ENCODE results near the gene FAM168A.

- TF ChIP-seq, protein P1, sequence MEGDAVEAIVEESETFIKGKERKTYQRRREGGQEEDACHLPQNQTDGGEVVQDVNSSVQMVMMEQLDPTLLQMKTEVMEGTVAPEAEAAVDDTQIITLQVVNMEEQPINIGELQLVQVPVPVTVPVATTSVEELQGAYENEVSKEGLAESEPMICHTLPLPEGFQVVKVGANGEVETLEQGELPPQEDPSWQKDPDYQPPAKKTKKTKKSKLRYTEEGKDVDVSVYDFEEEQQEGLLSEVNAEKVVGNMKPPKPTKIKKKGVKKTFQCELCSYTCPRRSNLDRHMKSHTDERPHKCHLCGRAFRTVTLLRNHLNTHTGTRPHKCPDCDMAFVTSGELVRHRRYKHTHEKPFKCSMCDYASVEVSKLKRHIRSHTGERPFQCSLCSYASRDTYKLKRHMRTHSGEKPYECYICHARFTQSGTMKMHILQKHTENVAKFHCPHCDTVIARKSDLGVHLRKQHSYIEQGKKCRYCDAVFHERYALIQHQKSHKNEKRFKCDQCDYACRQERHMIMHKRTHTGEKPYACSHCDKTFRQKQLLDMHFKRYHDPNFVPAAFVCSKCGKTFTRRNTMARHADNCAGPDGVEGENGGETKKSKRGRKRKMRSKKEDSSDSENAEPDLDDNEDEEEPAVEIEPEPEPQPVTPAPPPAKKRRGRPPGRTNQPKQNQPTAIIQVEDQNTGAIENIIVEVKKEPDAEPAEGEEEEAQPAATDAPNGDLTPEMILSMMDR (IDR thresholded peaks at IDR 0.05; ENCODE audit: low read depth, low read length, missing input control) = no peak
- no peak for TF ChIP-seq REST (IDR thresholded peaks at IDR 0.05)
- no peak for TF ChIP-seq ATF3 (IDR thresholded peaks at IDR 0.05)
- no peak for TF ChIP-seq JUND (IDR thresholded peaks at IDR 0.05)
- TF ChIP-seq SP1 (IDR thresholded peaks at IDR 0.05) = no peak
- TF ChIP-seq TAF1 (conservative IDR thresholded peaks at IDR 0.05) = no peak
- no peak for TF ChIP-seq RAD21 (IDR thresholded peaks at IDR 0.05)
- no peak for TF ChIP-seq RXRA (IDR thresholded peaks at IDR 0.05)
- TF ChIP-seq, protein P2, sequence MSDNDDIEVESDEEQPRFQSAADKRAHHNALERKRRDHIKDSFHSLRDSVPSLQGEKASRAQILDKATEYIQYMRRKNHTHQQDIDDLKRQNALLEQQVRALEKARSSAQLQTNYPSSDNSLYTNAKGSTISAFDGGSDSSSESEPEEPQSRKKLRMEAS (IDR thresholded peaks at IDR 0.05) = no peak
Observed at GRCh38 chr11:73458201-73458600, 139.7 kb downstream of the FAM168A start.

All from liver (tissue), 3 donors.